T-cell (primary cell): ENCODE results near the gene LIFR. TPM values are rescaled to one million over a fixed set of nuclear protein-coding genes. Genes with fewer than 3 reads are reported as not detected.

Experiments
- ATAC-seq, 4 experiments: fragments of 200-7000 bp in 3 of 4; fragments of 150-1000 bp in 1 of 4; cut with Tn5 transposase; replicated peaks in 1 of 4; 1 replicate in 3 of 4; 2 replicates in 1 of 4; pipeline ENCODE4 v1.10.0; 2021; ENCODE audit warnings: moderate library complexity in 3 of 4, mild to moderate bottlenecking in 2 of 4, moderate number of reproducible peaks in 1 of 4
- CTCF ChIA-PET, 2 donors: fragments of 300-600 bp; sonication (Branson Sonifier 250); formaldehyde crosslinking; loops; one replicate each; lab custom pipeline; 2022; ENCODE audit warnings: antibody characterized with exemption in 2 of 2; lab: Charles Lee
- POLR2A ChIA-PET, 2 donors: fragments of 300-600 bp; sonication (Branson Sonifier 250); formaldehyde crosslinking; loops; one replicate each; lab custom pipeline; 2022; ENCODE audit warnings: antibody characterized with exemption in 2 of 2; lab: Charles Lee
- DNase-seq, 35 experiments: peaks; one replicate each; pipeline versions ENCODE4 v3.0.0 to v3.0.0-alpha.2; 2013 to 2023
- H3K27ac ChIP-seq: one replicate; pipeline ENCODE4 v1.5.1; 2013; ENCODE audit warnings: low read length
- H3K27me3 ChIP-seq, 2 experiments: replicated peaks in 1 of 2; 1 replicate in 1 of 2; 2 replicates in 1 of 2; pipeline versions ENCODE4 v1.6.1 to v1.7.0; 2013; ENCODE audit warnings: low read length in 1 of 2, mixed read lengths in 1 of 2; ENCODE audit not compliant: control insufficient read depth in 2 of 2, insufficient read depth in 2 of 2; ENCODE audit errors: extremely low read depth in 1 of 2
- H3K36me3 ChIP-seq, 2 donors: 1 replicate in 1 of 2; 2 replicates in 1 of 2; pipeline versions ENCODE4 v1.6.1 to v1.7.0; 2013; ENCODE audit warnings: low read length in 1 of 2; ENCODE audit not compliant: control insufficient read depth in 2 of 2, insufficient read depth in 1 of 2; ENCODE audit errors: extremely low read depth in 1 of 2
- H3K4me1 ChIP-seq, 2 experiments: 1 replicate in 1 of 2; 2 replicates in 1 of 2; pipeline versions ENCODE4 v1.6.1 to v1.7.0; 2013; ENCODE audit warnings: low read length in 2 of 2, mixed read lengths in 1 of 2; ENCODE audit not compliant: insufficient read depth in 2 of 2, control insufficient read depth in 1 of 2; ENCODE audit errors: extremely low read depth in 1 of 2
- H3K4me3 ChIP-seq, 2 donors: 1 replicate in 1 of 2; 2 replicates in 1 of 2; pipeline versions ENCODE4 v1.5.1 to v1.7.0; 2013; ENCODE audit warnings: mild to moderate bottlenecking in 2 of 2, low read length in 1 of 2, moderate library complexity in 1 of 2; ENCODE audit not compliant: control insufficient read depth in 1 of 2; ENCODE audit errors: extremely low read depth in 1 of 2
- H3K9me3 ChIP-seq: 2 replicates; pipeline ENCODE4 v1.7.0; 2013
- H3K27ac Mint-ChIP-seq, 2 donors: one replicate each; pipeline ENCODE4 v1.8.0; 2020 to 2021; ENCODE audit warnings: mild to moderate bottlenecking in 2 of 2, mixed read lengths in 2 of 2
- H3K27me3 Mint-ChIP-seq, 2 donors: one replicate each; pipeline ENCODE4 v1.8.0; 2021 to 2022; ENCODE audit warnings: mixed read lengths in 2 of 2
- H3K36me3 Mint-ChIP-seq: one replicate; pipeline ENCODE4 v1.8.0; 2021; ENCODE audit warnings: mixed read lengths
- H3K4me1 Mint-ChIP-seq, 3 donors: one replicate each; pipeline ENCODE4 v1.8.0; 2020 to 2022; ENCODE audit warnings: mixed read lengths in 3 of 3, mild to moderate bottlenecking in 1 of 3
- H3K4me3 Mint-ChIP-seq, 3 donors: one replicate each; pipeline ENCODE4 v1.8.0; 2020 to 2022; ENCODE audit warnings: mild to moderate bottlenecking in 3 of 3, mixed read lengths in 3 of 3, moderate library complexity in 3 of 3
- H3K9me3 Mint-ChIP-seq, 3 donors: one replicate each; pipeline ENCODE4 v1.8.0; 2020 to 2022; ENCODE audit warnings: mixed read lengths in 3 of 3
- WGBS: methylation state at CpG from one replicate; pipeline ENCODE4 v1.1.5; 2013; ENCODE audit warnings: missing lambda C conversion rate; ENCODE audit not compliant: insufficient coverage; 5-methylcytosine and 5-hydroxymethylcytosine counted together
- total RNA-seq, 35 experiments: library from RNA in 6 of 35; stranded (reverse) in 6 of 35; fragments of 120-200 nt in 1 of 35; gene quantifications; one replicate each; pipeline versions ENCODE4 v1.2.1 to v1.2.4 and lab custom pipeline; 2013 to 2026

Gene LIFR
- total RNA-seq, 5 donors from 2014 or later (not counting 1 experiment from before 2014, with no cell fraction given), result 0.12 to 1.2 (median 0.66) TPM; not detected in 1

- Histone ChIP-seq H3K4me1 (no peaks in the 10 kb centered on the region), H3K9me3 (no peaks in the 10 kb centered on the region), H3K27me3 (peaks cover 2 to 3% of the 10 kb centered on the region in 2 experiments), H3K27ac (no peak overlapping the region), H3K4me3 (no peak overlapping the region), H3K36me3 (no peaks in the 10 kb centered on the region)
- H3K4me3 Mint-ChIP-seq, result no peak overlapping the region
- H3K27me3 Mint-ChIP-seq, result peaks cover 14 to 24% of the 10 kb centered on the region in 2 donors
- peaks cover 0 to 4% (median 2%) of the 10 kb centered on the region in 3 donors for H3K9me3 Mint-ChIP-seq
- H3K27ac Mint-ChIP-seq, result no peak overlapping the region
- POLR2A ChIA-PET, result no interaction called here
- H3K4me1 Mint-ChIP-seq, result no peaks in the 10 kb centered on the region
- CTCF ChIA-PET, result no interaction called here
- no peaks in the 10 kb centered on the region for H3K36me3 Mint-ChIP-seq
- DNase-seq (no peak), ATAC-seq (no peak)
- no CpG with 5 or more reads among the region's 3 CpGs for WGBS
Measured at GRCh38 chr5:38515092-38515491, 41.4 kb downstream of the LIFR start.

GRCh38 chr5:38509185-38509584 is 47.3 kb downstream of the LIFR start:
- Histone ChIP-seq H3K27me3 (peaks cover 0 to 6% of the 10 kb centered on the region in 2 experiments), H3K9me3 (no peaks in the 10 kb centered on the region), H3K4me3 (no peak overlapping the region), H3K4me1 (no peaks in the 10 kb centered on the region), H3K36me3 (no peaks in the 10 kb centered on the region), H3K27ac (no peak overlapping the region)
- H3K27ac Mint-ChIP-seq, result no peak overlapping the region
- POLR2A ChIA-PET, result no interaction called here
- CTCF ChIA-PET, result no interaction called here
- H3K9me3 Mint-ChIP-seq, result no peaks in the 10 kb centered on the region
- H3K4me1 Mint-ChIP-seq, result no peaks in the 10 kb centered on the region
- no peak for ATAC-seq
- H3K27me3 Mint-ChIP-seq, result peaks cover 12 to 31% of the 10 kb centered on the region in 2 donors
- no peaks in the 10 kb centered on the region for H3K36me3 Mint-ChIP-seq
- DNase-seq, result no peak
- WGBS, result no CpG with 5 or more reads among the region's 5 CpGs
- H3K4me3 Mint-ChIP-seq, result no peak overlapping the region

GRCh38 chr5:38506302-38506701 is 50.1 kb downstream of the LIFR start:
- CTCF ChIA-PET, result no interaction called here
- Mint-ChIP-seq H3K27ac (no peak overlapping the region), H3K9me3 (no peaks in the 10 kb centered on the region)

GRCh38 chr5:38500573-38501260 is 55.7 kb downstream of the LIFR start:
- Histone ChIP-seq H3K27ac (no peak overlapping the region), H3K27me3 (peaks cover 0 to 9% of the 10 kb centered on the region in 2 experiments), H3K4me3 (no peak overlapping the region), H3K9me3 (no peaks in the 10 kb centered on the region), H3K4me1 (no peaks in the 10 kb centered on the region), H3K36me3 (no peaks in the 10 kb centered on the region)
- WGBS, result 100% methylated on average over 1 of the region's 4 CpGs
- Mint-ChIP-seq H3K27me3 (peaks cover 2 to 15% of the 10 kb centered on the region in 2 donors), H3K4me3 (no peak overlapping the region), H3K27ac (no peak overlapping the region), H3K36me3 (no peaks in the 10 kb centered on the region), H3K4me1 (no peaks in the 10 kb centered on the region), H3K9me3 (no peaks in the 10 kb centered on the region)
- DNase-seq (no peak), ATAC-seq (no peak)
- POLR2A ChIA-PET, result no interaction called here
- CTCF ChIA-PET, result no interaction called here

More at GRCh38 chr5:38506302-38506701, 50.1 kb downstream of the LIFR start:
- Histone ChIP-seq H3K9me3 (no peaks in the 10 kb centered on the region), H3K27ac (no peak overlapping the region), H3K4me1 (no peaks in the 10 kb centered on the region), H3K36me3 (no peaks in the 10 kb centered on the region), H3K4me3 (no peak overlapping the region), H3K27me3 (peaks cover 0 to 2% of the 10 kb centered on the region in 2 experiments)
- ATAC-seq, result no peak
- Mint-ChIP-seq H3K27me3 (peaks cover 4 to 24% of the 10 kb centered on the region in 2 donors), H3K4me3 (no peak overlapping the region), H3K36me3 (no peaks in the 10 kb centered on the region), H3K4me1 (no peaks in the 10 kb centered on the region)
- no CpG with 5 or more reads among the region's 3 CpGs for WGBS
- POLR2A ChIA-PET, result no interaction called here
- DNase-seq, result no peak

- H3K4me3 ChIP-seq, result no peak overlapping the region
- H3K4me3 Mint-ChIP-seq, result no peak overlapping the region
- no peaks in the 10 kb centered on the region for H3K4me1 Mint-ChIP-seq
- H3K27ac ChIP-seq, result no peak overlapping the region
- no peak for ATAC-seq
- H3K36me3 Mint-ChIP-seq, result no peaks in the 10 kb centered on the region
- H3K27ac Mint-ChIP-seq, result no peak overlapping the region
- no peak for DNase-seq
- POLR2A ChIA-PET, result no interaction called here
- H3K4me1 ChIP-seq, result no peaks in the 10 kb centered on the region
- H3K36me3 ChIP-seq, result no peaks in the 10 kb centered on the region
- CTCF ChIA-PET, result no interaction called here
- H3K9me3 Mint-ChIP-seq, result no peaks in the 10 kb centered on the region
- peaks cover 6 to 14% of the 10 kb centered on the region in 2 donors for H3K27me3 Mint-ChIP-seq
- H3K27me3 ChIP-seq, result peaks cover 5 to 9% of the 10 kb centered on the region in 2 experiments
- 50% methylated on average over 2 of the region's 2 CpGs for WGBS
- H3K9me3 ChIP-seq, result no peaks in the 10 kb centered on the region
Measured at GRCh38 chr5:38497946-38498345, 58.5 kb downstream of the LIFR start.

GRCh38 chr5:38494763-38495162 is 61.7 kb downstream of the LIFR start:
- H3K4me1 ChIP-seq, result no peaks in the 10 kb centered on the region
- H3K27me3 Mint-ChIP-seq, result peaks cover 18 to 23% of the 10 kb centered on the region in 2 donors
- H3K27ac Mint-ChIP-seq, result no peak overlapping the region
- H3K4me1 Mint-ChIP-seq, result no peaks in the 10 kb centered on the region
- no peaks in the 10 kb centered on the region for H3K36me3 Mint-ChIP-seq
- no CpG with 5 or more reads among the region's 7 CpGs for WGBS
- H3K27me3 ChIP-seq, result peaks cover 6 to 9% of the 10 kb centered on the region in 2 experiments
- no peak overlapping the region for H3K4me3 Mint-ChIP-seq
- H3K9me3 Mint-ChIP-seq, result no peaks in the 10 kb centered on the region
- no peaks in the 10 kb centered on the region for H3K9me3 ChIP-seq
- ChIA-PET CTCF (interaction anchor here in 1 of 2 donors (0.6 kb wide), 1 partner anchor 18 kb away, joined by 4 read pairs; no protein-coding TSS in a partner anchor), POLR2A (no interaction called here)
- H3K36me3 ChIP-seq, result no peaks in the 10 kb centered on the region
- H3K27ac ChIP-seq, result no peak overlapping the region
- ATAC-seq, result no peak
- no peak for DNase-seq
- no peak overlapping the region for H3K4me3 ChIP-seq
